Stomach (tissue), 4 donors: ENCODE data around the gene SLC4A1AP.
"Not testable (repeated sequence)": the region's sequence is repeated elsewhere in the genome, so short reads cannot be mapped to it uniquely, and the experiment has no call there.

ENCODE experiments used
- POLR2A ChIP-seq, 4 donors: fragments of 450-650 bp; IDR thresholded peaks; one replicate each; pipeline ENCODE4 v1.6.1; 2016; ENCODE audit warnings: antibody characterized with exemption in 4 of 4, control low read depth in 2 of 4, mild to moderate bottlenecking in 1 of 4, moderate library complexity in 1 of 4
- TF ChIP-seq, protein P1 (sequence below), 7 experiments: fragments of 450-650 bp in 4 of 7; fragments of 200-600 bp in 3 of 7; sonication (generic) in 3 of 7; IDR thresholded peaks; one replicate each; pipeline ENCODE4 v1.5.1; 2016 to 2019; ENCODE audit warnings: antibody characterized with exemption in 7 of 7, control low read depth in 2 of 7, mild to moderate bottlenecking in 1 of 7

DNA sequence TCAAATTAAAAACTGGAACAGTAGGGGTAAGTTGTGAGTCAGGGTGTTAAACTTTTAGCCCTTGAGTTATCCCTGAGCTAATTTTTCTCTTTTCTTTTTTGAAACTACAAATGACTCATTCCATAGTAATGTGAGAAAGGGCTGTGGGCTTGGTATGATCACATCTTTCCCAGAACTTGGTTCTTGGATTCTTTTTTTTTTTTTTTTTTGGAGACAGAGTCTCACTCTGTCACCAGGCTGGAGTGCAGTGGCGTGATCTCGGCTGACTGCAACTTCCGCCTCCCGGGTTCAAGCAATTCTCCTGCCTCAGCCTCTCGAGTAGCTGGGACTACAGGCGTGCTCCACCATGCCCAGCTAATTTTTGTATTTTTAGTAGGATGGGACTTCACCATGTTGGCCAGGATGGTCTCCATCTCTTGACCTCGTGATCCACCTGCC lies 18.7 kb downstream of the SLC4A1AP start:
- not testable (repeated sequence) for TF ChIP-seq POLR2A (IDR thresholded peaks at IDR 0.05)
- TF ChIP-seq, protein P1, sequence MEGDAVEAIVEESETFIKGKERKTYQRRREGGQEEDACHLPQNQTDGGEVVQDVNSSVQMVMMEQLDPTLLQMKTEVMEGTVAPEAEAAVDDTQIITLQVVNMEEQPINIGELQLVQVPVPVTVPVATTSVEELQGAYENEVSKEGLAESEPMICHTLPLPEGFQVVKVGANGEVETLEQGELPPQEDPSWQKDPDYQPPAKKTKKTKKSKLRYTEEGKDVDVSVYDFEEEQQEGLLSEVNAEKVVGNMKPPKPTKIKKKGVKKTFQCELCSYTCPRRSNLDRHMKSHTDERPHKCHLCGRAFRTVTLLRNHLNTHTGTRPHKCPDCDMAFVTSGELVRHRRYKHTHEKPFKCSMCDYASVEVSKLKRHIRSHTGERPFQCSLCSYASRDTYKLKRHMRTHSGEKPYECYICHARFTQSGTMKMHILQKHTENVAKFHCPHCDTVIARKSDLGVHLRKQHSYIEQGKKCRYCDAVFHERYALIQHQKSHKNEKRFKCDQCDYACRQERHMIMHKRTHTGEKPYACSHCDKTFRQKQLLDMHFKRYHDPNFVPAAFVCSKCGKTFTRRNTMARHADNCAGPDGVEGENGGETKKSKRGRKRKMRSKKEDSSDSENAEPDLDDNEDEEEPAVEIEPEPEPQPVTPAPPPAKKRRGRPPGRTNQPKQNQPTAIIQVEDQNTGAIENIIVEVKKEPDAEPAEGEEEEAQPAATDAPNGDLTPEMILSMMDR (IDR thresholded peaks at IDR 0.05) = not testable (repeated sequence)
